Measurements from ENCODE around the gene CLCN1.
A peak's percentile ranks its signal among the peaks of the same experiment; 100 is the strongest.

Gene CLCN1

GRCh38 chr7:143385891-143386781 is 70.2 kb downstream of the CLCN1 start:
- TF ChIP-seq CTCF (IDR thresholded peaks at IDR 0.05; ENCODE audit: low read depth, low read length, missing control alignments): no peak
- no peak overlapping the region for H3K4me3 ChIP-seq (replicated peaks; ENCODE audit: low read depth, low read length)
- no peak for DNase-seq (ENCODE audit: extremely low read depth, low read depth)

- no peak for DNase-seq (ENCODE audit: extremely low read depth, low read depth)
- peak; percentile 17 for TF ChIP-seq CTCF (IDR thresholded peaks at IDR 0.05; ENCODE audit: low read depth, low read length, missing control alignments)
- H3K4me3 ChIP-seq (replicated peaks; ENCODE audit: low read depth, low read length): no peak overlapping the region
Measured at GRCh38 chr7:143387156-143387975, 71.5 kb downstream of the CLCN1 start.

- H3K4me3 ChIP-seq (replicated peaks; ENCODE audit: low read depth, low read length): no peak overlapping the region
- DNase-seq (ENCODE audit: extremely low read depth, low read depth): no peak
- TF ChIP-seq CTCF (IDR thresholded peaks at IDR 0.05; ENCODE audit: low read depth, low read length, missing control alignments): no peak
Measured at GRCh38 chr7:143388051-143388450, 72.1 kb downstream of the CLCN1 start.

- H3K4me3 ChIP-seq (replicated peaks; ENCODE audit: low read depth, low read length): no peak overlapping the region
- DNase-seq (ENCODE audit: extremely low read depth, low read depth): no peak
- no peak for TF ChIP-seq CTCF (IDR thresholded peaks at IDR 0.05; ENCODE audit: low read depth, low read length, missing control alignments)
Measured at GRCh38 chr7:143388491-143389101, 72.7 kb downstream of the CLCN1 start.

- no peak for TF ChIP-seq CTCF (IDR thresholded peaks at IDR 0.05; ENCODE audit: low read depth, low read length, missing control alignments)
- no peak overlapping the region for H3K4me3 ChIP-seq (replicated peaks; ENCODE audit: low read depth, low read length)
- DNase-seq (ENCODE audit: extremely low read depth, low read depth): no peak
Measured at GRCh38 chr7:143389316-143390103, 73.6 kb downstream of the CLCN1 start.
